NCI-H2081 (cell line): ENCODE measurements around the gene DMPK.
"Not testable (repeated sequence)": the region's sequence is repeated elsewhere in the genome, so short reads cannot be mapped to it uniquely, and the experiment has no call there.

Experiments
- DNase-seq, 2 experiments: peaks; one replicate each; lab custom pipeline; 2025; lab: John Stamatoyannopoulos, UW

The DMPK gene

DNA sequence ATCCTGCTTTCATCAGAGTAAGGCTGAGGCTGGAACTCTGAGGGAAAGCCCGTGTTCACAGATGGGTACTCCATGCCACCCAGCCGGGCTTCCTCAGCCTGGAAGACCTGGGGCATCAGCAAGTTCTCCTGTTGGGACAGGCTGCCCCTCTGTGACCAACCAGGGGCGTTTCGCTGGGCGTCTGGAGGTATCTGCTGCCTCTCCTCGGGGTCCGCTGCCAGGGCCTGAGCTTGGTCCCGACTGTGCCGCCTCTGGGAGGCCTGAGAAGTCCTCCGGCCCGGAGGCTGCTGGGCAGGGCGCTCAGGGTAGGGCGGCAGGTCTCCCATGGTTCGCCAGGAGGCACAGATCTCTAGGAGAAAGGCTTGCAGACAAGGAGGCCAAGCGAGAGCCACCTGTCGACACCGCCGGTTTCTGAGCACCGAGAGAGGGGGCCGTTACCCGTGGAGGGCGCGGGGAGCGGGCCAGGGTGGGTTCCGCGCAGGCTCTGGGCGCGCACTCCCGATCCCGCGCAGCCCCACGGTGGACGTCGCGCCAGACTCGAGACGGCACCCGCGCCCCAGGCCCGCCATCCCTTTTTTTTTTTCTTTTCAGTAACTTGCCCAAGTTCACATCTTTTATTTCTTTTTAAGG is 32.7 kb upstream of the DMPK start, which contains the start of gene RSPH6A:
RSPH6A (minus strand) TSS at position 458 of the 630 bp plus-strand sequence; CDS start at position 326, 132 bp downstream.
- DNase-seq, result no peak

DNA sequence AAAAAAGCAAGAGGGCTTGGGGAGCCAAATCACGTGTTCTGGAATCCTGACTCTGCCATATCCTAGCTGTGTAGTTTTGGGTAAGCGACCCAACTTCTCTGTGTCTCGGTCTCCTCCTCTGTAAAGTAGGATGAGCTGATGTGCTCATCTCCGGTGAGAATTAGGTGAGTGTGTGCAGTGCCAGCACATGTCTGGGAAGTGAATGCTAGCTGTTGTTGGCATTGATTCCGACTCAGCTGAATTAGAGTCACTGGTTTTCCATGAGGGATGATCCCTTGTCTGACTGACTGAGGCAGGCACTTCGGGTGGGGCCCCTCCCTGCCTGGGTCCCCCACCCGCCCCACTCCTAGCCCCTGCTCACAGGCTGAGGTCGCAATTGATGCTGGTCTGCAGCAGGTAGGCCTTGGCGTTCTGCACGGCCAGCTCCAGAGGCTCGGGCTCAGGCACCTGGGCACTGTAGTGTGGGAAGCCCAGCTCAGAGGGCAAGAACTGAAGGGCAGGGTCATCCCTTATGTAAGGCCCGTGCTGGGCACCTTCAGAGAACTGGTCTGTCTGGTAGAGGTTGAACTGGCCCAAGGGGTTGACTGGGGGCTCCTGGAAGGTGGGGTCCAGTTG is 32.0 kb upstream of the DMPK start:
- no peak for DNase-seq

DNA sequence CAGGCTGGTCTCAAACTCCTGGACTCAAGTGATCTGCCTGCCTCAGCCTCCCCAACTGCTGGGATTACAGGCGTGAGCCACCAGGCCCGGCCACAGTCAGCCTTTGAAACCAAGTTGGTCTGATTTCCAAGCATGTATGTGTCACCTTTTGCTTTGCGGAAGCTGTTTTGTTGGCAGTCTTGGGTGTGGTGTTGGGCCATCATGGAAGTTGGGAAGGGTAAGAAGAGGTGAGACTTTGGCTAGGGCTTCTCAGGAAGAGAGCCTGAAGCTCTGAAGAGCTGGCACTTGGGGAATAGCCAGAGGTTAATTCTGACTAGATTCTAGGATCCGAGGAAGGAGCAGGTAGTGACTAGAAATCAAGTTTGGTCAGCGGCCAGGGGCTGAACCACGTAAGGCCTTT is 30.0 kb upstream of the DMPK start:
- no peak for DNase-seq

DNA sequence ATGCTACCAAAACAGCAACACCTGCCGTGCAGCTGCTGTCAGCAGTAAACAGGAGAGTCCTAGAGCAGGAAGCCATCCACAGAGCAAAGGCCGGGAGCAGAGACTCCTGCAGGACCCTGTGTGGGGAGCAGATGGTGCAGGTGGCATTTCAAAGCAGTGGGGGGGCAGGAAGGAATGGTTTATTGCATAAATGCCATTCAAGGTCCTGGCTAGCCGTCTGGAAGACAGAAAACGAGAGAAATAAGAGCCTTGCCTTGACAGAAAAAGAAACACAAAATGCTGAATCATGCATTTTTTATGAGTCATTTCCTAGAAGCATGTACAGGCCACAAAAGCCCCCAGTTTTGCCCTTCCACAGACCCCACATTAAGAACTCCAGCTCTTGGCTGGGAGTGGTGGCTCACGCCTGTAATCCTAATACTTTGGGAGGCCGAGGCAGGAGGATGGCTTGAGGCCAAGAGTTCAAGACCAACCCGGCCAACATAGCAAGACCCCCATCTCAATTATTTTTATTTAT is 27.4 kb upstream of the DMPK start:
- peak; percentile 59 to 76 for DNase-seq

DNA sequence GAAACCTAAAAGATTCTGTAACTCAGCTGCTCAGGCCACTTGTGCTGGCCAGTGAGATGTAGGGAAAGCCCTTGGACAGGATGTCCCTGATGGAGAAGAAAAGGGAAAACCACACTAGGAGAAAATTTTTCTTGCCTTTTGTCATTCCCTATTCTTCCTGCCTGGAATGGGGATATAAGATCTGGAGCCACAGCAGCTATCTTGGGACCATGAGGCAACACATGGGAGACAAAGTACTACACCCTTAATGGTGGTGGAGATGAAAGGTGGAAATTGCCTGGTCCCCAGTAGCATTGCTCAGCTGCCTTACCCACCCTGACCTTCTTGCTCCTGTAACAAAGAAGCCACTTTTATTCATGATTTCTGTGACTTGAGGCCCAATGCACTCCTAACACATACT is 23.4 kb upstream of the DMPK start:
- no peak for DNase-seq

DNA sequence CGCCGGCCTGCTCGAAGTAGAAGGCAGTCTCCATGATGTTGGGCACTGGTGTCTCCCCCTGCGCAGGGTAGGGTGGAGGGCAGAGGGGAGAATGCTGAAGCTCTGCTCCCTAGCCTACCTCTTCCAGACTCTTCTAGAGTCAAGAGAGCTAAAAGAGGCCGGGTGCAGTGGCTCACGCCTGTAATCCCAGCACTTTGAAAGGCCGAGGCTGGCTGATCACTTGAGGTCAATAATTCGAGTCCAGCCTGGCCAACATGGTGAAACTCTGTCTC is 22.6 kb upstream of the DMPK start:
- DNase-seq, result no peak

DNA sequence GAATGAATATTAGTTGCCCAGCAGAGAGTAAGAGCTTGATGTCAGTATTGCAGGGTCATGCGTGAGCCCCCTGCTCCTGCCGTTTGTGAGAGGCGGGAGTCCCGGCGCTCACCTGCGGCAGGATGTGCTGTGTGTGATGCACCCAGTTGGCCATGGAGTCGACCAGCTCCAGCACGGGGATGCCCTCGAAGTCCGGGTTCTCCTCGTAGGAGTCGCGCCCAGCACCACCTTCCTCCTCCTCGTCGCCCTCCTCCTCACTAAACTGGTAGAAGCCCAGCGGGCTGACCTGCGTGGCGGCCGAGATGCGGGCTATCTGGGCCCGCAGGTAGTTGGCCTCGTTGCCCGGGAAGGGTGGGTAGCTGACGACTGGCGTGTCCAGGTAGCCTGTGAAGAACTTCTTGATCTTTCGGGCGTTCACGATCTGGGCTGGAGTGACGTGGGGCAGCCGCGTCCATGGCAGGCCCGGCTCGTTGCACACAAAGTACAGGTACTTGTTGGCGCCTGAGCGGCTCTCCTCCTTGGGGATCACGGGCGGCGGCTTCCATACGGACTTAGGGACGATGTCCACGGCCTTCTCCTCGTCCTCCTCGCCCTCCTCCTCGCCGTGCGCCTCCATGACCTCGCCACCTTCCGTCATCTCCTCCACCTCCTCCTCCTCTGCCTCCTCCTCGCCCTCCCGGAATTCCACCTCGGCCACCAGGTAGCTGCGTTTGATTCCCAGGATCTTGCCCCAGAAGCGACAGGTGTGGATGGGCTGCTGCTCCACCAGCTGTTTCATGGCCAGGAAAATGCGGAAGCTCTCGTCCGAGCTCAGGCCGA is 22.1 kb upstream of the DMPK start:
- DNase-seq, result no peak

DNA sequence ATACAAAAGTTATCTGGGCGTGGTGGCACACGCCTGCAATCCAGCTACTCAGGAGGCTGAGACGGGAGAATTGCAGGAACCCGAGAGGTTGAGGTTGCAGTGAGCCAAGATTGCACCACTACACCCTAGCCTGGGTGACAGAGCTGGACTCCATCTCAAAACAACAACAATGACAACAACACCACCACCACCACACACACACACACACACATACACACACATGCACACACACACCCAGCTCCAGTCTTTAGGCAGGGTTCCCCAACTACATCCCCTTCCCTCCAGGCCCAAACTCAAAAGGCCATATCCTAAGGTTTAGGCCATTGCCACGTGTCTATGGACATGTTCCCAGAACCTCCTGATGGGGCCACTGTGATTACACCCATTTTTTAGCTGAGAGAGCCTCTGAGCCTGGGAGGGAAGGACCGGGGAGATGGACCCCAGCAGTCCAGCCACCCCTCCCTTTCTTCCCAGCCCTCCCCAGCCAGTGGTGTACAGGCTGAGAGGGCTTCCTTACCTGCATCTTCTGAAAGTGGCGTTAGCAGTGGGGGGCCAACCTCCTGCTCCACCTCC is 19.4 kb upstream of the DMPK start:
- no peak for DNase-seq

DNA sequence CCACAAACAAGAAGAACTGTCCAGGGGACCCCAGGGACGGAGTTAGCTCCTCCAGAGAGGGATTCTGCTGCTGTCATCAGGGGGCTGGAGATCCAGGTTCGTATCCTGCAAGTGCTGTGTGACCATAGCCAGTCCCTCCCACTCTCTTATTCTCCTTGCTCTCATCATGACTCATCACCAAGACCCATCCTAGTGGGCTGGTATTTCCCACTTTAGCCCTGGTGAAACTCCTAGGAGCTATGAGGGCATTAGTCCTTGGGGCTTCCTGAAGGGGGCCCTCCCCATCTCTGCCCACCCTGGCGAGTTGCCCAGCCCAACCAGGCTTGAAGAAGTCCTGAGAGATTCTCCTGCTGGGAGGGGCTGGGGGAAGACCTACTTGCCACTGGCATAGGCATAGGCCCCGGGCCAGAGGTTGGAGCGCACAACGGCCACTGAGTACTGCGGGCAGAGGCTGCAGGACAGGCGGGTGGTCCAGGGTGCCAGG is 17.8 kb upstream of the DMPK start:
- no peak for DNase-seq

DNA sequence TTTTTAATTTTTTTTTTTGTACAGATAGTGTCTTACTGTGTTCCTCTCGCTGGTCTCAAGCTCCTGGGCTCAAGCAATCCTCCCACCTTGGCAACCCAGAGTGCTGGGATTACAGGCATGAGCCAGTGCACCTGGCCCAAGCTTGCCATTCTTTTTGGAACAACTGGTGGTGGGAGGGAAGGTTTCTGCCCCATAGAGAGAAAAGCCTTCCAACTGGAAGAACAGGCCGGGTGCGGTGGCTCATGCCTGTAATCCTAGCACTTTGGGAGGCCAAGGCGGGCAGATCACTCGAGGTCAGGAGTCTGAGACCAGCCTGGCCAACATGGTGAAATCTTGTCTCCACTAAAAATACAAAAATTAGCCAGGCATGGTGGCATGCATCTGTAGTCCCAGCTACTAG is 17.3 kb upstream of the DMPK start:
- not testable (repeated sequence) for DNase-seq

DNA sequence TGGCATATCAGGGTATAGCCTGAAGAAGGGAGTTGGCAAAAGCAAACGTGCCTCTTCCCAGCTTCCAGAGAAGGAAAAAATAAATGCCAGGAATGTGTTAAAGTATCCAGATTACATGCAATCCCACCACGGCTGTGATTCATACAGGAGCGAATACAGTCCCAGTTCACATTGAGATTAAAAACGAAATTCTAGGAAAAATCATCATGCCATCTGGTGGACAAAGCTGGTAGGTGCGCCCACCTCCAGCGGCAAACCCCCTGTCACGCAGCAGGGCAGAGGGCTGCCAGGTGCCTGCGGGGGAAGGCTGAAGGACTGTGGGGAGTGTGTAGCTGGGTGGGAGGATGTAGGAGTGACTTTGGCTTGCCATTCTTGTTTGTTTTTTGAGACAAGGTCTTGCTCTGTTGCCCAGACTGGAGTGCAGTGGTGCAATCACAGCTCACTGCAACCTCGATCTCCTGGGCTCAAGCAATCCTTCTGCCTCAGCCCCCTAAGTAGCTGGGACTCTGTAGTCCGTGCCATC is 16.8 kb upstream of the DMPK start:
- DNase-seq, result peak; percentile 41 to 79

DNA sequence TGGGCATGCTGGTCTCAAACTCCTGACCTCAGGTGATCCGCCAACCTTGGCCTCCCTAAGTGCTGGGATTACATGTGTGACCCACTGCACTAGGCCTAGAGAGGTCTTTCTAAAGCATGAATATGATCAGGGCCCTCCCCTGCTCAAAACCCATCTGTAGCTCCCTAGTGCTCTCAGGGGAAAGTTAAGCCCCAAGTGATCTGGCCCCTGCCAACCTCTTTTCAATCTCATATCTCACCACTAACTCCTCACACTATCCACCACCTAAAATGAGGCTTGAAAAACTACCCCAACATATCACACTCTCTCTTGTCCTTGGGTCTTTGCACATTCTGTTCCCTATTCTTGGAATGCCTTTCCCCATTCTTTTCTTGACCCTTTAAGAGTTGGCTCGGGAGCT is 12.3 kb upstream of the DMPK start:
- no peak for DNase-seq

DNA sequence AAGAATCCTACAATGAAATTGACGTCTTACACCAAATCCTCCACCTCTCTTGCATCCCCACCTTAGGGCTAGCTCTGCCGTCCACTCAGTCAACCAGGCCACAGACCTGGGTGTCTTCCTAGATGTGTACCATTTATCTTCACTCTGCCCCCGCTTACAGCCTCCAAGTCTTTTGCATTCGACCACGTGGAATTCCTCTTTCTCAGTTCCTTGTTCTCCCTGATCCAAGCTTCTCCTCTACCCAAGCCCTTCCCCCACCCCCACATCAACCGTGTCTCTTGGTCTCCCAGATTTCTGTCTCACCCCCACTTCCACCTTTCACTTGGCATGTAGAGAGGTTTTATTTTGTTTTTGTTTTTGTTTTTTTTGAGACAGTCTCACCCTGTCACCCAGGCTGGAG is 11.6 kb upstream of the DMPK start:
- no peak for DNase-seq

DNA sequence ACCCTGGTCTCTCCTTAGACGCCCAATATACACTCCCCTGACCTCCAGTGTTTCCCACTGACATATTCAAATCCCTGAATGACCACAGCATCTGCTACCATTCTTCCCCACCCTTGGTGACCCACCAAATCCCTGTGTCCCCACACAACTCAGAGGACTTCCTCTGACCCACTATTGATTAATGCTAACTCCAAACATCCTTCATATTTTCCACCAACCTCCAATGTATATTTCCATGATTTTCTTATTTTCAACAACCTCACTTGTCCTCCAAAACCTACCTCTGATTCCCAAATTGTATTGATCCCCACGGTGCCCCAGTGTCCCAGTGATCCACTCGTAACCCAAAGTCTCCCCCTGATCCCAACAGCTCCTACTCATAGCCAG is 10.9 kb upstream of the DMPK start:
- no peak for DNase-seq

DNA sequence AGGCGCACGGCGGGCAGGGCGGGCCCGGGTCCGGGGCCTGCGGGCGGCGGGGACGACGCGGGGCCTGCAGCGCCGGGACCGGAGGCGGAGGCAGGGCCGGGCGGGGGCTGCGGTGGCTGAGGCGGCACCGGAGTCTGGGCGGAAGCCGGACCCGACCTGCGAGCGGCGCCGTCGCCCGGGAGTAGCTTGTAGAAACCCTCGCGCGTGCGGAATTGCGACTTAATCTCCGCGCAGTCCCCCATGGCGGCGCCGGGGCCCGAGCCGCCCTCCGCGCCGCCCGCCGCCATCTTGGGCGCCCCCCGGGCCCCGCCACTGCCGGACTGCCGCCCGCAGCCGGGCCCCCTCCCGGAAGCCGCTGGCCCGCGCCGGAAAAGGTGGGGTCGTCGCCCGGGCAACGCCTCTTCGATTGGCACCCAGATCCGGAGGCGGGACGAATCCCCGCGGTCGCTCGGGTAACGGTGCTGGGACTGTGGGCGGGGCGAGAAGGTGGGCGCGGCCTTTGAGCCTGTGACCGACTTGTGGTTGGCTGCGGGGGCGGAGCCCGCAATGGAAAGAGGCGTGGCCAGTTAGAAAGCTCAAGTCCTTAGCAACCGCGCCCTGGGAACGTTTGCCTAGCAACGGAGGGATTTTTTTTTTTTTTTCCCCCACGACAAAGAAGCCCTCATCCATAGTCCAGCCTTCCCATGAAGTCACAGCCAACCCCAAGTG is 10.3 kb upstream of the DMPK start, which contains the start of gene DMWD:
DMWD (minus strand) TSS at position 376 of the 708 bp plus-strand sequence; CDS start at position 287, 89 bp downstream.
- peak; percentile 97 to 98 for DNase-seq

DNA sequence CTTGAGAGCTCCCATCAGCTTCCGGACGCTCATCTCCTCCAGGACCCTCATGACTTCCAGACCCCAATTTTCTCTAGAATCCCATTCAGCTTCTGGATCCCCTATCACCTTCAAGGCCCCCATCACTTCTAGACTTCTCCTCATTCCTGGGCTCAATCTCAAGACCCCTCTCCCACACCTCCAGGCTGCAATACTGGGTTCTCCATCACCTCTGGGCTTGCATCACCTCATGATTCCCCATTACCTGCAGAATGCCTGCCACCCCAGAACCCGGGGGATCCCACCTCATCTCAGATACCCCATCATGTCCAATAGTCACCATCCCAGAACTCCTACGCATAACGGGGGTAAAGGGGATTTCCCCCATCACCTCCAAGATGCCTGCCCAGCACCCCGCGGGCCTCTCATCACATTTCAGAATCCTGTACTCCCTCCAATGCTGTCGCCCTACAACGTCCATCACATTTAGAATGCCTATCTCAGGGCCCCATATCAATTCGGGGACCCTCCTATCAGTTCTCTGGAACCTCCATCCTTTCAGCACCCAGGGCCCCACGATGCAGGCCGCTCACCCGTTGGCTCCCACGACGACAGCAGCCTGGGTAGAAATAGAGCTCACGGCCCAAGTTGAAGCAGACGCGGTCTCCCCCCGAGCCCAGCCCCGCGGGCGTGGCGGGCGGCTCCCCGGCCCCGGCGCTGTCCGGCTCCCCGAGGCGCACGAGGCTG is 9.6 kb upstream of the DMPK start:
- no peak for DNase-seq

DNA sequence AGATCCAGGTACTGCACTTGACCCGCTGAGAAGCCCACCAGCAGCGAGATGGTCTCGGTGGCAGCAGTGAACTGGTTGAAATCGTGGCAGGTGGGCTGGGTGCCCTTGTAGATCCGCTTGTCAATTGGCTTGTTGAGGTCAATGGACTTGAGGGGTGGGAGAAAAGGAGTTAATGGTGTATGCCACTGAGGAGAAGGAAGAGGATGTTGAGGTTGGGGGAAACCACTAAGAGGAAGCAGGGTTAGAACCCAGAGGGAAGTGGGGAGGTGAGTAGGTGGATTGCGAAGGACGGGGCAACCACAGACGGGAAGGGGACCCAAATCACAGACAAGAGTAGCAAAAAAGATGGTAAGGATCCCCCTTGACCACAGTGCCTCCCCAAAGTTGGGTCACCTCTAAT is 8.7 kb upstream of the DMPK start:
- no peak for DNase-seq

DNA sequence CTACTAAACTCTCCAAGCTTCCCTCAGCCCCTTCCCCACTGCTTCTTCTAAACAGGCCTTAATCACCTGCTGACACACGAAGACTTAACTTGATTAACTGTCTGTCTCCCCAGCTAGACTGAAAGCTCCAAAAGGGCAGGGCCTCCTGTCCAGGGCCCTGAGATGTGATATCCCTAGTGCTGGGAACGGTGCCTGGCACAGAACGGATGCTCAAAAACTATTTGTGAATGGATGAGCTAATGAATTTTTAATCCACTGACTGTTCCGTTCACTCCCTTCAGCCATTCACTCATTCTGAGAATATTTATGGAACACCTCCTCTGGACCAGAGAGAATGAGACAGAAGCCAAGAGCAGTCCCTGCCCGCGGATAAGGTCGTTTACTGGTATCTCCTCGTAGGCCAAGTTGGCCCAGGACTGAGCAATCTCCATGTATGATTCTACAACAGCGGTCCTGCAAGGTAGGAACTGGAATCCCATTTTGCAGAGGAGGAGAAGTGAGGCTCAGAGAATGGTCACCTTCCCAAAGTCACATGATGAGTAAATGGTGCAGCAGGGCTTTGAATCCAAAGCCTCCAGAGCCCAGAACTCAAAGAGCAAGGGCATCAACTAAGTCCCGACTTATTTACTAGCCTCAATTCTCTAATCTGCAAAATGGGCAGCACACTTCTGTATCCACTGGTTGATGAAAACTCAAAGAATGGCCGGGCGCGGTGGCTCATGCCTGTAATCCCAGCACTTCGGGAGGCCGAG is 6.9 kb upstream of the DMPK start:
- no peak for DNase-seq

DNA sequence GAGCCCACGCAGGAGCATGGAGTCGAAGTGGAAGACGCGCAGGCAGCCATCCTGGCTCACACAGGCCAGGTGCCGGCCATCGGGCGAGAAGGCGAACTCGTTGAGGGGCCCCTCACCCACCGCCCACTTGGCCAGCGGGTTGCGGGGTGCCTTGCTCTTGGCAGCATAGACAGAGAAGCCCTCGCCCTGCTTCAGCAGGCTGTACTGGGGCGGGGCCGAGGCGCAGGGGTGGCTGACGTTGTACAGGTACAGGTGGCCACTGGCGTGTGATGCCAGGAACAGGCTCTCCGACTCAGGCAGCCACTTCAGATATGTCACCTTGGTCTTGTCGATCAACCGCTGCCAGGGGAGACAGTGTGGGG is 4.2 kb upstream of the DMPK start:
- DNase-seq, result no peak

DNA sequence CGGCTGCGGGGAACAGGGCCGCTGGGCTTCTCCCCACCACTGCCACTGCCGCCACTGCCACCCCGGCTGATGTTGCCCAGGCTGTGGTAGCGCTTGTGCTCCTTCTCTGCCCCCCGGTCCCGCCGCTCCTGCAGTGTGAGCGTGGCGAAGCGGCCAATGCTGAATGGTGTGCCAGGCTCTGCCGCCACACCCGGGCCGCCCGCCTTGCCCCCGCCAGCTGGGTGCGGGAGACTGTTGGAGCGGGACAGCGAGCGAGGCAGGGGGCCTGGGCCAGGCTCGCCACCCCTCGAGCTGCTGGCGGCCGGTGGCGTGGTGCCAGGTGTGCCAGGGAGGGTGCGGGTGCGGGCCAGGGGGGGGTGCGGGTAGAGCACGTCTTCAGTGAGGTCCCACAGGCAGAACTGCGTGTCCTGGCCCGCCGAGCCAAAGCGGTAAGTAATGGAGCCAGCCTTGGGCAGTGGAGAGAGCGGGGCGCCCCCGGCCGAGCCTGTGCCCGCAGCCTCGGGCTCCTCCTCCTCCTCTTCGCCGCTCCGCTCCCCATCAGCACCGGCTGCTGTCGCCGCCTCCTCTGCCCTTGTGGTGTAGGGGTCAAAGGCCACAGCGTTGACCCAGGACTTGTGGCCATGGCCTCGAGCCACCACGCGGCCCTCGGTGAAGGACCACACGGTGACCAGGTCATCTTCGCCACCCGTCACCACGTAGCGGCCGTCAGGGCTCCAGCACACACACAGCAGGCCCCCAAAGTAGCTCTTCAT is 3.7 kb upstream of the DMPK start:
- DNase-seq, result no peak
